Peyer's patch (tissue), 4 donors: ENCODE data around the gene CLDN18.

Source experiments
- POLR2A ChIP-seq, 2 donors: fragments of 450-650 bp; IDR thresholded peaks; one replicate each; pipeline ENCODE4 v1.5.1; 2017; ENCODE audit warnings: antibody characterized with exemption in 2 of 2, mild to moderate bottlenecking in 2 of 2, moderate library complexity in 2 of 2
- TF ChIP-seq, protein P1 (sequence below), 6 experiments: fragments of 450-650 bp in 4 of 6; fragments of 200-600 bp in 2 of 6; sonication (generic) in 1 of 6; IDR thresholded peaks; one replicate each; pipeline ENCODE4 v1.5.1; 2017 to 2019; ENCODE audit warnings: antibody characterized with exemption in 6 of 6, mild to moderate bottlenecking in 3 of 6, moderate library complexity in 1 of 6

- TF ChIP-seq, protein P1, sequence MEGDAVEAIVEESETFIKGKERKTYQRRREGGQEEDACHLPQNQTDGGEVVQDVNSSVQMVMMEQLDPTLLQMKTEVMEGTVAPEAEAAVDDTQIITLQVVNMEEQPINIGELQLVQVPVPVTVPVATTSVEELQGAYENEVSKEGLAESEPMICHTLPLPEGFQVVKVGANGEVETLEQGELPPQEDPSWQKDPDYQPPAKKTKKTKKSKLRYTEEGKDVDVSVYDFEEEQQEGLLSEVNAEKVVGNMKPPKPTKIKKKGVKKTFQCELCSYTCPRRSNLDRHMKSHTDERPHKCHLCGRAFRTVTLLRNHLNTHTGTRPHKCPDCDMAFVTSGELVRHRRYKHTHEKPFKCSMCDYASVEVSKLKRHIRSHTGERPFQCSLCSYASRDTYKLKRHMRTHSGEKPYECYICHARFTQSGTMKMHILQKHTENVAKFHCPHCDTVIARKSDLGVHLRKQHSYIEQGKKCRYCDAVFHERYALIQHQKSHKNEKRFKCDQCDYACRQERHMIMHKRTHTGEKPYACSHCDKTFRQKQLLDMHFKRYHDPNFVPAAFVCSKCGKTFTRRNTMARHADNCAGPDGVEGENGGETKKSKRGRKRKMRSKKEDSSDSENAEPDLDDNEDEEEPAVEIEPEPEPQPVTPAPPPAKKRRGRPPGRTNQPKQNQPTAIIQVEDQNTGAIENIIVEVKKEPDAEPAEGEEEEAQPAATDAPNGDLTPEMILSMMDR (IDR thresholded peaks at IDR 0.05): no peak
- TF ChIP-seq POLR2A (IDR thresholded peaks at IDR 0.05): no peak
These were observed 26.6 kb downstream of the CLDN18 start for GRCh38 chr3:138036572-138036971.
